Inferior parietal cortex (tissue), 1 donor: ENCODE results near the gene DOCK2.
"Not testable (repeated sequence)": the region's sequence is repeated elsewhere in the genome, so short reads cannot be mapped to it uniquely, and the experiment has no call there.

Experiments
- DNase-seq: peaks from one replicate; pipeline ENCODE4 v3.0.0-alpha.2; 2016; ENCODE audit errors: extremely low spot score

The DOCK2 gene

GRCh38 chr5:170094329-170094728 is 457.3 kb downstream of the DOCK2 start:
- DNase-seq, result not testable (repeated sequence)

- no peak for DNase-seq
Measured at GRCh38 chr5:170095646-170096045, 458.6 kb downstream of the DOCK2 start.

GRCh38 chr5:170097934-170098333 is 460.9 kb downstream of the DOCK2 start:
- DNase-seq, result no peak

GRCh38 chr5:170100066-170100943 is 463.2 kb downstream of the DOCK2 start:
- peak; percentile 89 for DNase-seq

- DNase-seq, result no peak
Measured at GRCh38 chr5:170103447-170103846, 466.4 kb downstream of the DOCK2 start.

- no peak for DNase-seq
Measured at GRCh38 chr5:170104299-170104698, 467.2 kb downstream of the DOCK2 start.

GRCh38 chr5:170104710-170105109 is 467.6 kb downstream of the DOCK2 start:
- DNase-seq, result no peak

- no peak for DNase-seq
Measured at GRCh38 chr5:170105642-170106611, 468.9 kb downstream of the DOCK2 start, which contains the start of gene FOXI1. TSS of gene FOXI1 (plus strand) at chr5:170105897. CDS start at chr5:170105958, 61 bp downstream.

- no peak for DNase-seq
Measured at GRCh38 chr5:170107674-170108073, 470.6 kb downstream of the DOCK2 start.

- DNase-seq, result no peak
Measured at GRCh38 chr5:170108266-170108785, 471.3 kb downstream of the DOCK2 start.

GRCh38 chr5:170109059-170110031 is 472.3 kb downstream of the DOCK2 start:
- no peak for DNase-seq

- DNase-seq, result no peak
Measured at GRCh38 chr5:170110403-170111087, 473.5 kb downstream of the DOCK2 start.

GRCh38 chr5:170111088-170111785 is 474.2 kb downstream of the DOCK2 start:
- DNase-seq, result no peak

GRCh38 chr5:170112876-170113521 is 475.9 kb downstream of the DOCK2 start:
- no peak for DNase-seq

GRCh38 chr5:170113522-170113900 is 476.4 kb downstream of the DOCK2 start:
- DNase-seq, result no peak

- no peak for DNase-seq
Measured at GRCh38 chr5:170114271-170114670, 477.2 kb downstream of the DOCK2 start.

- no peak for DNase-seq
Measured at GRCh38 chr5:170115925-170116324, 478.9 kb downstream of the DOCK2 start.

GRCh38 chr5:170117736-170118135 is 480.7 kb downstream of the DOCK2 start:
- no peak for DNase-seq

- DNase-seq, result no peak
Measured at GRCh38 chr5:170120576-170120975, 483.5 kb downstream of the DOCK2 start.
